ENCODE data around the gene JAZF1.

JAZF1 gene

DNA sequence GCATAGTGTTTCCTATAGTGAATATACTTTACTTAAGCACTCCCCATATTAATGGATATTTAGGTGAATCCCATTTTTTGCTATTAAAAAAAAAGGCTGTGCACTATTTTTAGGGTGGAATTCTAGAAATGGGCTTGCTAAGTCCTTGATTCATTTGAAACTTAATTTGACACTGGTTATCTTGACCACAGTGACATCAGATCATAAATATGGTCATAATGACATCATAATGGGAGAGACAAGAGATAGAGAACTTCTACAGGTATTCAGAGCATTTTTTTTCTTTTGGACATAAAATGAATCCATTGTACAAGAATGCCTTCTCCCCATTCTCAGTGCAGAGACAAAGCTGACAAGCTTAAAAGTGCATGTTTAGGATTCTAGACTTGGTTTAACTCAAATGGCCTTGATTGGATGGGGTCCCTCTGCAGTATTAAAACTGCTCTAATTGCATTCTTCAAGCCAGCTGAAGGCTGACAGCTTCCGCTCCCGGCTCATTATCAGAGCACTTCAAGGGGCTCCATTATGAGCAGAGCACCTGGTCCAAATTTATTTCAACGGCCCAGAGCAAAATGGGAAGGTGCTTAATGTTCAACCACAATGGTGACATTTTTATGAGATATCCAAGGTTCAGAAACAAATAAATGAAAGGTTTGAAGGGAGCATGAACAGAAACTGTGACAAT is 104.8 kb downstream of the JAZF1 start:
- no peaks in the 10 kb centered on the region for H3K4me1 ChIP-seq (ENCODE audit: control insufficient read depth, insufficient read depth, low read length)
- H3K27me3 ChIP-seq (ENCODE audit: control insufficient read depth, insufficient read depth, low read length) = no peaks in the 10 kb centered on the region
- H3K36me3 ChIP-seq (ENCODE audit: control insufficient read depth, insufficient read depth, low read length) = no peaks in the 10 kb centered on the region
- no peak overlapping the region for H3K4me3 ChIP-seq (ENCODE audit: low read length)
- H3K9ac ChIP-seq (ENCODE audit: low read length) = no peak overlapping the region
- no peaks in the 10 kb centered on the region for H3K9me3 ChIP-seq (ENCODE audit: control insufficient read depth, low read length)

- no peak overlapping the region for H3K4me3 ChIP-seq (ENCODE audit: low read length)
- H3K9ac ChIP-seq (ENCODE audit: low read length) = no peak overlapping the region
- no peaks in the 10 kb centered on the region for H3K36me3 ChIP-seq (ENCODE audit: control insufficient read depth, insufficient read depth, low read length)
- H3K9me3 ChIP-seq (ENCODE audit: control insufficient read depth, low read length) = no peaks in the 10 kb centered on the region
- no peaks in the 10 kb centered on the region for H3K27me3 ChIP-seq (ENCODE audit: control insufficient read depth, insufficient read depth, low read length)
- no peaks in the 10 kb centered on the region for H3K4me1 ChIP-seq (ENCODE audit: control insufficient read depth, insufficient read depth, low read length)
Measured at GRCh38 chr7:28072876-28073514, 107.6 kb downstream of the JAZF1 start.

- H3K4me1 ChIP-seq (ENCODE audit: control insufficient read depth, insufficient read depth, low read length) = no peaks in the 10 kb centered on the region
- no peaks in the 10 kb centered on the region for H3K9me3 ChIP-seq (ENCODE audit: control insufficient read depth, low read length)
- no peaks in the 10 kb centered on the region for H3K36me3 ChIP-seq (ENCODE audit: control insufficient read depth, insufficient read depth, low read length)
- no peak overlapping the region for H3K4me3 ChIP-seq (ENCODE audit: low read length)
- H3K27me3 ChIP-seq (ENCODE audit: control insufficient read depth, insufficient read depth, low read length) = no peaks in the 10 kb centered on the region
- H3K9ac ChIP-seq (ENCODE audit: low read length) = no peak overlapping the region
Measured at GRCh38 chr7:28071570-28071969, 109.0 kb downstream of the JAZF1 start.

- Histone ChIP-seq H3K27me3 (ENCODE audit: control insufficient read depth, insufficient read depth, low read length) (no peaks in the 10 kb centered on the region), H3K4me1 (ENCODE audit: control insufficient read depth, insufficient read depth, low read length) (no peaks in the 10 kb centered on the region), H3K9me3 (ENCODE audit: control insufficient read depth, low read length) (no peaks in the 10 kb centered on the region), H3K4me3 (ENCODE audit: low read length) (no peak overlapping the region), H3K36me3 (ENCODE audit: control insufficient read depth, insufficient read depth, low read length) (no peaks in the 10 kb centered on the region), H3K9ac (ENCODE audit: low read length) (no peak overlapping the region)
Measured at GRCh38 chr7:28070297-28071055, 110.1 kb downstream of the JAZF1 start.

- H3K9me3 ChIP-seq (ENCODE audit: control insufficient read depth, low read length) = no peaks in the 10 kb centered on the region
- H3K4me3 ChIP-seq (ENCODE audit: low read length) = no peak overlapping the region
- H3K9ac ChIP-seq (ENCODE audit: low read length) = no peak overlapping the region
- no peaks in the 10 kb centered on the region for H3K36me3 ChIP-seq (ENCODE audit: control insufficient read depth, insufficient read depth, low read length)
- H3K27me3 ChIP-seq (ENCODE audit: control insufficient read depth, insufficient read depth, low read length) = no peaks in the 10 kb centered on the region
- no peaks in the 10 kb centered on the region for H3K4me1 ChIP-seq (ENCODE audit: control insufficient read depth, insufficient read depth, low read length)
Measured at GRCh38 chr7:28069807-28070206, 110.8 kb downstream of the JAZF1 start.

DNA sequence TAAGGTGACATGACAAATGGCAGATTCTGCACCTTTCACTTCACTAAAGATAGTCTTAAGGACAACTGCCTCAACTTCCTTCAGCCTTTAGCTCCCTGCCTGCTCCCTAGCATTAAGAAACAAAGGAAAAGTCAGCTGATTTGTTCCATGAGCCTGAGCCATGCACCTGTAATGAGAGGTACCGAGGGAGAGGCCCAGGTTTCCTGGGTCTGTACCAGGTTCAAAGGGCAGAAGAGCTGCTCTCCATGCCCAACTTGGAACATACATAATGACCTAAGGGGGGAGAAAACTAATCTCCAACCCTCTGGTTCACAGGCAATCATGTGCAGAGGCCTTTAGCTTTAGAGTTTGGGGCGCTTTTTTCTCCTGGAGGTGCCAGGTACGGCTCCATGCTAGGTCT is 111.2 kb downstream of the JAZF1 start:
- H3K4me3 ChIP-seq (ENCODE audit: low read length) = no peak overlapping the region
- no peaks in the 10 kb centered on the region for H3K27me3 ChIP-seq (ENCODE audit: control insufficient read depth, insufficient read depth, low read length)
- H3K36me3 ChIP-seq (ENCODE audit: control insufficient read depth, insufficient read depth, low read length) = no peaks in the 10 kb centered on the region
- no peak overlapping the region for H3K9ac ChIP-seq (ENCODE audit: low read length)
- no peaks in the 10 kb centered on the region for H3K4me1 ChIP-seq (ENCODE audit: control insufficient read depth, insufficient read depth, low read length)
- H3K9me3 ChIP-seq (ENCODE audit: control insufficient read depth, low read length) = no peaks in the 10 kb centered on the region

- Histone ChIP-seq H3K4me3 (ENCODE audit: low read length) (no peak overlapping the region), H3K9me3 (ENCODE audit: control insufficient read depth, low read length) (no peaks in the 10 kb centered on the region), H3K4me1 (ENCODE audit: control insufficient read depth, insufficient read depth, low read length) (no peaks in the 10 kb centered on the region), H3K36me3 (ENCODE audit: control insufficient read depth, insufficient read depth, low read length) (no peaks in the 10 kb centered on the region), H3K27me3 (ENCODE audit: control insufficient read depth, insufficient read depth, low read length) (no peaks in the 10 kb centered on the region), H3K9ac (ENCODE audit: low read length) (no peak overlapping the region)
Measured at GRCh38 chr7:28068811-28069216, 111.8 kb downstream of the JAZF1 start.

DNA sequence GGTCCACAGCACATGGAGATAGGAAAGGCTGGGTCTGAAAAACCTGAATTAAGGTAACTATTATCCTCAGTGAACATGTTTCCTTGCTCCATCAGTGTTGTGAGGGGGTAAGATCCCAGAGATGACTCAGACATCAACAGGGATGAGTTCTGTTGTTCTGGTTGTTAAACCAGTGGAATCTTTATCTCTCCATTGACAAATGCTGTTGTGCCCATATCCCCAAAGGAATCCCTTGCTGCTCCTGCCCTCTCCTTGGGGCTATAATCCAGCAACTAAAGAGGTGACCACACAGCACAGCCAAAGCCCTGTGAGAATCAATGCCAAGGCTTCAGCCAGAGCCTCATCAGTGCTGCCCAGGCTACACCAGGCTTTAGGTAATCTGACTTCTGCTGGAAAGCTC is 113.4 kb downstream of the JAZF1 start:
- Histone ChIP-seq H3K9ac (ENCODE audit: low read length) (no peak overlapping the region), H3K36me3 (ENCODE audit: control insufficient read depth, insufficient read depth, low read length) (no peaks in the 10 kb centered on the region), H3K4me3 (ENCODE audit: low read length) (no peak overlapping the region), H3K27me3 (ENCODE audit: control insufficient read depth, insufficient read depth, low read length) (no peaks in the 10 kb centered on the region), H3K4me1 (ENCODE audit: control insufficient read depth, insufficient read depth, low read length) (peaks cover 4% of the 10 kb centered on the region), H3K9me3 (ENCODE audit: control insufficient read depth, low read length) (no peaks in the 10 kb centered on the region)

DNA sequence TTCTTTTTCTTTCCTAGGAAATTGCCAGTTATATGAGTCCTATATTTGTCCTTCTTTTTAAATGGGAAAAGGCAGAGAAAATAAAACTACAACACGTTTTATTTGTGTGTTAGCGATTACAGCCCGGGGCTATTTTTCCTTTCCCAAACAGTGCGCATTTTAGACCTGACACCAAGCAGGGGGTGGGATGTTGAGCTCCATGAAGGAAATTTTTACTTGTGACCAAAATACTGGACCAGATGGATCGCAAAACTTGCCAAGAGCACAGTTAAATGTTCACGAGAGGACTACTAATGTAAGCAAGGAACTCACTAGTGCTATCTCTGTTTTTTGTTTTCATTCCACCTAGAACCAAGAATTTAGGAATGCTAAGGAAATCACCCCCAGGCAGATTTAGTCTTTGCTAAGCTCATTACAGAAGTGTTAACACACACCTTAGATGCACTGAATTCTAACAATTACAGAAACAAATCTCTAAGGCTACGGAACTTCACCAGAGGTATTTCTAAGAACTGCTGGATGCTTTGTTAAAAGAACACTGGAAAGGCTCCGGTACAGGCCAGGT is 114.8 kb downstream of the JAZF1 start:
- Histone ChIP-seq H3K9me3 (ENCODE audit: control insufficient read depth, low read length) (no peaks in the 10 kb centered on the region), H3K9ac (ENCODE audit: low read length) (no peak overlapping the region), H3K27me3 (ENCODE audit: control insufficient read depth, insufficient read depth, low read length) (no peaks in the 10 kb centered on the region), H3K36me3 (ENCODE audit: control insufficient read depth, insufficient read depth, low read length) (no peaks in the 10 kb centered on the region), H3K4me1 (ENCODE audit: control insufficient read depth, insufficient read depth, low read length) (peaks cover 4% of the 10 kb centered on the region), H3K4me3 (ENCODE audit: low read length) (no peak overlapping the region)

GRCh38 chr7:28065308-28065707 is 115.3 kb downstream of the JAZF1 start:
- Histone ChIP-seq H3K4me3 (ENCODE audit: low read length) (no peak overlapping the region), H3K9ac (ENCODE audit: low read length) (no peak overlapping the region), H3K9me3 (ENCODE audit: control insufficient read depth, low read length) (no peaks in the 10 kb centered on the region), H3K36me3 (ENCODE audit: control insufficient read depth, insufficient read depth, low read length) (no peaks in the 10 kb centered on the region), H3K27me3 (ENCODE audit: control insufficient read depth, insufficient read depth, low read length) (no peaks in the 10 kb centered on the region), H3K4me1 (ENCODE audit: control insufficient read depth, insufficient read depth, low read length) (peaks cover 4% of the 10 kb centered on the region)

DNA sequence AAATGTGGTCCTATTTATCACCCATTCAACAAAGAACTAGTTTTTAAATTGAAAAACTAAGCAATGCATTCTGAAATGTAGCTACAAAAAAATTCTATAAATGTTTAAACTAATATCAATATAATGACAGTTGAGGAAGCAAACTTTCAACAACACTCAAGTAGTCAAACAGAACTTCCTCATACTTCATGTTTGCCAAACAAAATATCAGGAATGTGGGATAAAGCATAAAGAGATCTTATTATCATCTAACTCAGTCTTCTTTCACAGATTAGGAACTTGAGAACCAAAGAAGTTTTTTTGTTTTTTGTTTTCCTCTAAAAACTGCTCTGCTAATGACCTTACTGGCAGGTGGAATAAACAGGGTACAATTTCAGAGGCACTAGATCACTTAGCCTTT is 116.2 kb downstream of the JAZF1 start:
- Histone ChIP-seq H3K27me3 (ENCODE audit: control insufficient read depth, insufficient read depth, low read length) (no peaks in the 10 kb centered on the region), H3K4me1 (ENCODE audit: control insufficient read depth, insufficient read depth, low read length) (peaks cover 4% of the 10 kb centered on the region), H3K36me3 (ENCODE audit: control insufficient read depth, insufficient read depth, low read length) (no peaks in the 10 kb centered on the region)

More for the DNA sequence above, 116.2 kb downstream of the JAZF1 start:
- H3K9me3 ChIP-seq (ENCODE audit: control insufficient read depth, low read length) = no peaks in the 10 kb centered on the region
- H3K4me3 ChIP-seq (ENCODE audit: low read length) = no peak overlapping the region
- no peak overlapping the region for H3K9ac ChIP-seq (ENCODE audit: low read length)
